Activated T-helper 1 cell treated with anti-CD3 and anti-CD28 coated beads, Interleukin-12 subunit alpha, Interleukin-12 subunit beta, Interleukin-2, Interleukin-4 antibody, amounts not matched to agents 30 ng/mL and 10 ng/mL and 1 ng/mL, durations not matched to agents 14 hours and 24 hours and 36 hours (primary cell): ENCODE results near the gene CEP63. TPM values are rescaled to one million over a fixed set of nuclear protein-coding genes. Genes with fewer than 3 reads are reported as not detected.

ENCODE experiments used
- DNase-seq: peaks from one replicate; pipeline ENCODE4 v3.0.0; 2021; ENCODE audit warnings: low spot score
- H3K27ac Mint-ChIP-seq: one replicate; pipeline ENCODE4 v1.8.0; 2021; ENCODE audit warnings: mild to moderate bottlenecking, mixed read lengths
- H3K27me3 Mint-ChIP-seq: one replicate; pipeline ENCODE4 v1.8.0; 2022; ENCODE audit warnings: mild to moderate bottlenecking, moderate library complexity, mixed read lengths; ENCODE audit not compliant: insufficient read depth
- H3K36me3 Mint-ChIP-seq: one replicate; pipeline ENCODE4 v1.8.0; 2021; ENCODE audit warnings: low read depth, mixed read lengths
- H3K4me1 Mint-ChIP-seq: one replicate; pipeline ENCODE4 v1.8.0; 2021; ENCODE audit warnings: low read depth, mixed read lengths
- H3K4me3 Mint-ChIP-seq: one replicate; pipeline ENCODE4 v1.8.0; 2021; ENCODE audit warnings: mild to moderate bottlenecking, moderate library complexity, mixed read lengths
- H3K9me3 Mint-ChIP-seq: one replicate; pipeline ENCODE4 v1.8.0; 2021; ENCODE audit warnings: mixed read lengths
- intact Hi-C: fragments of 100-400 bp; cut with micrococcal nuclease; formaldehyde crosslinking; loops from one replicate; pipeline ENCODE4 v1.15.1; 2024
- total RNA-seq: library from RNA; stranded (reverse); gene quantifications from 2 replicates; pipeline ENCODE4 v1.2.3, GENCODE V29; 2022

Gene CEP63
- total RNA-seq, 1 donor from 2014 or later, result 20.0 TPM

- H3K27me3 Mint-ChIP-seq, result no peaks in the 10 kb centered on the region
- DNase-seq, result no peak
- H3K4me3 Mint-ChIP-seq, result no peak overlapping the region
- no peaks in the 10 kb centered on the region for H3K9me3 Mint-ChIP-seq
- no peak overlapping the region for H3K27ac Mint-ChIP-seq
- H3K4me1 Mint-ChIP-seq, result no peaks in the 10 kb centered on the region
- H3K36me3 Mint-ChIP-seq, result no peaks in the 10 kb centered on the region
- intact Hi-C loops, result no loop called here
Measured at GRCh38 chr3:134623615-134624245, 137.9 kb downstream of the CEP63 start.

Other genes starting within 250 kb of the CEP63 start
- gene RYK, start 235.2 kb upstream of the CEP63 start, total RNA-seq, result 15.8 and 16.8 TPM in 2 replicates
- not detected in 2 replicates for gene AMOTL2, start 111.6 kb upstream of the CEP63 start, total RNA-seq
- 25.2 and 26.8 TPM in 2 replicates for gene ANAPC13, start 72 bp upstream of the CEP63 start, total RNA-seq
- not detected in 2 replicates for gene KY, start 165.0 kb downstream of the CEP63 start, total RNA-seq